Uterus (tissue), 4 donors: ENCODE data around the gene RABEP2. TPM values are rescaled to one million over a fixed set of nuclear protein-coding genes. Genes with fewer than 3 reads are reported as not detected.

Experiments
- DNase-seq, 2 donors: peaks; one replicate each; pipeline ENCODE4 v3.0.0-alpha.2; 2019 to 2020
- H3K27ac ChIP-seq, 2 donors: fragments of 200-600 bp; sonication (generic); 1 replicate in 1 of 2; 2 replicates in 1 of 2; pipeline ENCODE4 v1.5.1; 2016 to 2018
- H3K27me3 ChIP-seq, 2 donors: fragments of 200-600 bp; sonication (generic); one replicate each; pipeline ENCODE4 v1.5.1; 2018 to 2019; ENCODE audit warnings: control low read depth in 1 of 2
- H3K36me3 ChIP-seq, 2 donors: fragments of 200-600 bp; sonication (generic); one replicate each; pipeline ENCODE4 v1.5.1; 2019; ENCODE audit warnings: control low read depth in 1 of 2
- H3K4me1 ChIP-seq, 2 donors: fragments of 200-600 bp; sonication (generic); one replicate each; pipeline ENCODE4 v1.5.1; 2018 to 2019; ENCODE audit warnings: control low read depth in 1 of 2
- H3K4me3 ChIP-seq, 2 donors: fragments of 200-600 bp; sonication (generic); 1 replicate in 1 of 2; 2 replicates in 1 of 2; pipeline ENCODE4 v1.5.1; 2018 to 2019; ENCODE audit warnings: mild to moderate bottlenecking in 1 of 2
- H3K9me3 ChIP-seq, 2 donors: fragments of 200-600 bp; sonication (generic); one replicate each; pipeline ENCODE4 v1.5.1; 2019; ENCODE audit warnings: control low read depth in 1 of 2
- CTCF ChIP-seq, 4 experiments: fragments of 200-600 bp in 2 of 4; fragments of 450-650 bp in 2 of 4; sonication (generic) in 2 of 4; IDR thresholded peaks; one replicate each; pipeline ENCODE4 v1.5.1; 2016 to 2019; ENCODE audit warnings: antibody characterized with exemption in 4 of 4, mild to moderate bottlenecking in 2 of 4, moderate library complexity in 1 of 4
- POLR2A ChIP-seq, 2 donors: fragments of 450-650 bp; IDR thresholded peaks; one replicate each; pipeline ENCODE4 v1.6.1; 2016; ENCODE audit warnings: antibody characterized with exemption in 2 of 2, mild to moderate bottlenecking in 1 of 2, moderate library complexity in 1 of 2
- intact Hi-C: fragments of 100-400 bp; cut with DNase I; formaldehyde crosslinking; loops from one replicate; pipeline ENCODE4 v1.15.1; 2023; ENCODE audit warnings: low total_unique reads
- total RNA-seq, 4 donors: library from RNA; depleted of rRNA in 3 of 4; stranded (reverse); fragments of >200 nt in 3 of 4; gene quantifications; one replicate each; pipeline versions ENCODE4 v1.1.0 to v1.2.4, GENCODE V29; 2014 to 2023
- donor health status: DM: yes; HTN: yes; CAD: no.

RABEP2 gene
- total RNA-seq, 4 donors from 2014 or later, result 4.9 to 41.1 (median 9.3) TPM

GRCh38 chr16:28876019-28876659 is 48.9 kb downstream of the RABEP2 start:
- DNase-seq, result no peak
- Histone ChIP-seq H3K27ac (peak overlapping the region in 1 of 2 donors; percentile 33), H3K4me3 (no peak overlapping the region), H3K27me3 (no peaks in the 10 kb centered on the region), H3K36me3 (no peaks in the 10 kb centered on the region), H3K4me1 (peaks cover 0 to 10% of the 10 kb centered on the region in 2 donors), H3K9me3 (no peaks in the 10 kb centered on the region)
- intact Hi-C loops, result loop anchor here (10.0 kb wide), 1 partner anchor 49 kb away; the partner anchor contains the start of gene RABEP2
- TF ChIP-seq POLR2A (IDR thresholded peaks at IDR 0.05), result no peak
- TF ChIP-seq CTCF (IDR thresholded peaks at IDR 0.05), result no peak

DNA sequence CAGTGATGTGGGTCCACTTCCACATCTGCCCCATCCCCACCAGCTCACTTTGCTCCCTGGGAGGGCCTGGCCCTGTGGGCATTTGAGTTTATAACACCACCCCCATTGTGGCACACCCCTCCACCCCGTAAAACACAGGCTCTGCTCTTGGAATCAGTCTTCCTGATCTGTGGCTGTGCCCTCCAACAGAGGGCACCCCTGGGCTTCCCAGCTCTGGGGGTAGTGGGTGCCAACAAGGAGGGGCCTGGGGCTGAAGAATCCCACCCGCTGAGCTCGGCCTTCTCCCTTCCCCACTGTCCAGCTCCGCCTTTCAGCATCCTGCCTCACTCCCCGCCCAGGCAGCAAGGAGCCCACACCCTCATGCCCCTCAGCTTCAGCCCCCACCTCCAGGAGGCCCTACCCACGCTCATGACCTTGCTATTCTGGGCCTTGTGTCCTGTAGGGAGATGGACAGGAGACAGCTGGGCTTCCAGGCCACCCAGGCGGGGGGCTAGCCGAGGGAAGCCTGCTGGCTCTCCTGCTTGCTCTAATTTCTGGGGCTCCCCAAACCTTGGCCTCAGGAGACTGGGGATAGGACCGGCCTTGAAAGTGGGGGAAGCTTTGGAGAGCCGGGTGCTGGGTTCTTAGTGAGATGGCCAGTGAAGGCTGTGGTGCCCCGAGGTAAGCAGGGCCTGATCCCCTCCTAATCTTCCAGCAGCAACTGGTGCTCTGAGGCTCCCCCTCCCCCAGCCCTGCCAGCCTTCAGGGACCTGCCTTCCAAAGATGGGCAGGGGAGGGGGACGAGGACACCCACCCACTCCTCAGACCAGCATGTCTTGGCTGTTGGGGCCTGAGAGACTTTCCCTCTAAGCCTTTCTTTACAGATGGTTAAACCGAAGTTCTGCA is 49.7 kb downstream of the RABEP2 start:
- Histone ChIP-seq H3K27me3 (no peaks in the 10 kb centered on the region), H3K4me3 (no peak overlapping the region), H3K36me3 (no peaks in the 10 kb centered on the region), H3K27ac (peak overlapping the region in 1 of 2 donors; percentile 33), H3K4me1 (peaks cover 0 to 9% of the 10 kb centered on the region in 2 donors), H3K9me3 (no peaks in the 10 kb centered on the region)
- intact Hi-C loops, result loop anchor here (10.0 kb wide), 1 partner anchor 49 kb away; the partner anchor contains the start of gene RABEP2
- TF ChIP-seq POLR2A (IDR thresholded peaks at IDR 0.05), result no peak
- no peak for TF ChIP-seq CTCF (IDR thresholded peaks at IDR 0.05)
- no peak for DNase-seq

DNA sequence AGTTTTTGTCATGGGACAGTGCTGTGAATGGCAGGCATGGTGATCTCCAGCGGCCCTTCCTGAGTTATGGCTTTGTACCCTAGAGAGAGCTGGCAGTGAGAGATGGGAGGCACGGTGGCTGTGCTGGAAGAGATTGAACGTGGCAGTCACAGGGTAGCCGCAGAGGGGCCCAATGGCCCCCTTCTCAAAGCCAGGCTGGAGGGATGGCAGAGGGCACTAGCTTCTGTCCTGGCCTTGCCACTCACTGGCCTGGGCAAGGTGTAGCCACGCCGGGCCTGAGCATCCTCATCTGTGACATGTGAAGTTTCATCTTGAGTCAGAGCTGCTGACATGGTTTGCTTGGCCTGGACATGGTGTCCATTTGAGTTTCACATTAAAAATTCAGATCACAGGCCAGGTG is 50.6 kb downstream of the RABEP2 start:
- TF ChIP-seq CTCF (IDR thresholded peaks at IDR 0.05), result no peak
- TF ChIP-seq POLR2A (IDR thresholded peaks at IDR 0.05), result no peak
- no peaks in the 10 kb centered on the region for H3K36me3 ChIP-seq
- intact Hi-C loops, result loop anchor here (10.0 kb wide), 1 partner anchor 50 kb away; the partner anchor contains the start of gene RABEP2

GRCh38 chr16:28873543-28874201 is 51.4 kb downstream of the RABEP2 start:
- no peak for DNase-seq
- Histone ChIP-seq H3K27ac (no peak overlapping the region), H3K36me3 (no peaks in the 10 kb centered on the region)

More for the DNA sequence above, 50.6 kb downstream of the RABEP2 start:
- H3K27me3 ChIP-seq, result no peaks in the 10 kb centered on the region
- H3K9me3 ChIP-seq, result no peaks in the 10 kb centered on the region
- peaks cover 0 to 4% of the 10 kb centered on the region in 2 donors for H3K4me1 ChIP-seq
- no peak overlapping the region for H3K4me3 ChIP-seq
- DNase-seq, result no peak
- H3K27ac ChIP-seq, result no peak overlapping the region

More at GRCh38 chr16:28873543-28874201, 51.4 kb downstream of the RABEP2 start:
- Histone ChIP-seq H3K4me1 (no peaks in the 10 kb centered on the region), H3K27me3 (no peaks in the 10 kb centered on the region), H3K9me3 (no peaks in the 10 kb centered on the region), H3K4me3 (no peak overlapping the region)
- TF ChIP-seq POLR2A (IDR thresholded peaks at IDR 0.05), result no peak
- peak in 1 of 4 experiments; percentile 21 for TF ChIP-seq CTCF (IDR thresholded peaks at IDR 0.05)
- intact Hi-C loops, result loop anchor here (10.0 kb wide), 1 partner anchor 51 kb away; the partner anchor contains the start of gene RABEP2
